Sigmoid colon (tissue), 7 donors: ENCODE data around the gene PODNL1. TPM values are rescaled to one million over a fixed set of nuclear protein-coding genes. Genes with fewer than 3 reads are reported as not detected.
A peak's percentile ranks its signal among the peaks of the same experiment; 100 is the strongest.

ENCODE experiments used
- DNase-seq: peaks from one replicate; pipeline ENCODE4 v3.0.0-alpha.2; 2019
- H3K27ac ChIP-seq, 4 donors: fragments of 200-600 bp; sonication (generic); one replicate each; pipeline ENCODE4 v1.5.1; 2016 to 2019; ENCODE audit warnings: mild to moderate bottlenecking in 1 of 4
- H3K27me3 ChIP-seq, 3 donors: fragments of 200-600 bp; sonication (generic); one replicate each; pipeline ENCODE4 v1.5.1; 2019; ENCODE audit warnings: mild to moderate bottlenecking in 1 of 3
- H3K36me3 ChIP-seq, 4 donors: fragments of 200-600 bp; sonication (generic); one replicate each; pipeline ENCODE4 v1.5.1; 2016 to 2019
- H3K4me1 ChIP-seq, 4 donors: fragments of 200-600 bp; sonication (generic); one replicate each; pipeline ENCODE4 v1.5.1; 2017 to 2019
- H3K4me3 ChIP-seq, 4 donors: fragments of 200-600 bp; sonication (generic); one replicate each; pipeline ENCODE4 v1.5.1; 2017 to 2019; ENCODE audit warnings: mild to moderate bottlenecking in 2 of 4, moderate library complexity in 1 of 4
- H3K9me3 ChIP-seq, 4 donors: fragments of 200-600 bp in 3 of 4; sonication (generic) in 3 of 4; one replicate each; pipeline versions ENCODE4 v1.5.1 to v1.6.1; 2013 to 2019
- EP300 ChIP-seq, 4 donors: sonication (generic); formaldehyde crosslinking; IDR thresholded peaks; one replicate each; pipeline ENCODE4 v1.6.1; 2017; ENCODE audit warnings: antibody characterized with exemption in 4 of 4
- POLR2A ChIP-seq, 2 donors: fragments of 450-650 bp; IDR thresholded peaks; one replicate each; pipeline ENCODE4 v1.6.1; 2016; ENCODE audit warnings: antibody characterized with exemption in 2 of 2, mild to moderate bottlenecking in 2 of 2, moderate library complexity in 2 of 2
- POLR2AphosphoS5 ChIP-seq, 4 donors: sonication (generic); formaldehyde crosslinking; IDR thresholded peaks; one replicate each; pipeline ENCODE4 v1.6.1; 2017; ENCODE audit warnings: antibody characterized with exemption in 4 of 4
- WGBS, 2 donors: extraction: QIAGEN DNeasy Blood & Tissue Kit; methylation state at CpG; one replicate each; pipeline ENCODE4 v1.1.7; 2013; 5-methylcytosine and 5-hydroxymethylcytosine counted together
- intact Hi-C: fragments of 100-400 bp; cut with DNase I; formaldehyde crosslinking; loops from one replicate; pipeline ENCODE4 v1.15.1; 2023
- polyA plus RNA-seq, 3 donors: library from polyadenylated mRNA; stranded (reverse); fragments of 200-250 nt; gene quantifications; one replicate each; pipeline ENCODE4 v1.2.3, GENCODE V29; 2013
- total RNA-seq, 4 donors: library from RNA; depleted of rRNA; stranded (reverse); fragments of >200 nt; gene quantifications; one replicate each; pipeline ENCODE4 v1.1.0, GENCODE V29; 2016
- TF ChIP-seq, protein P1 (sequence below), 4 experiments: fragments of 450-650 bp in 3 of 4; fragments of 200-600 bp in 1 of 4; IDR thresholded peaks; one replicate each; pipeline ENCODE4 v1.5.1; 2016 to 2019; ENCODE audit warnings: antibody characterized with exemption in 4 of 4, mild to moderate bottlenecking in 3 of 4, moderate library complexity in 2 of 4
- donor health status: healthy with polysubstance abuse.
- donor health status: Bipolar disorder and iron deficiency.
- donor health status: healthy.

Gene PODNL1
- total and polyA plus RNA-seq, 7 donors: 2.5 to 5.4 (median 2.9) TPM; not detected in 4

DNA sequence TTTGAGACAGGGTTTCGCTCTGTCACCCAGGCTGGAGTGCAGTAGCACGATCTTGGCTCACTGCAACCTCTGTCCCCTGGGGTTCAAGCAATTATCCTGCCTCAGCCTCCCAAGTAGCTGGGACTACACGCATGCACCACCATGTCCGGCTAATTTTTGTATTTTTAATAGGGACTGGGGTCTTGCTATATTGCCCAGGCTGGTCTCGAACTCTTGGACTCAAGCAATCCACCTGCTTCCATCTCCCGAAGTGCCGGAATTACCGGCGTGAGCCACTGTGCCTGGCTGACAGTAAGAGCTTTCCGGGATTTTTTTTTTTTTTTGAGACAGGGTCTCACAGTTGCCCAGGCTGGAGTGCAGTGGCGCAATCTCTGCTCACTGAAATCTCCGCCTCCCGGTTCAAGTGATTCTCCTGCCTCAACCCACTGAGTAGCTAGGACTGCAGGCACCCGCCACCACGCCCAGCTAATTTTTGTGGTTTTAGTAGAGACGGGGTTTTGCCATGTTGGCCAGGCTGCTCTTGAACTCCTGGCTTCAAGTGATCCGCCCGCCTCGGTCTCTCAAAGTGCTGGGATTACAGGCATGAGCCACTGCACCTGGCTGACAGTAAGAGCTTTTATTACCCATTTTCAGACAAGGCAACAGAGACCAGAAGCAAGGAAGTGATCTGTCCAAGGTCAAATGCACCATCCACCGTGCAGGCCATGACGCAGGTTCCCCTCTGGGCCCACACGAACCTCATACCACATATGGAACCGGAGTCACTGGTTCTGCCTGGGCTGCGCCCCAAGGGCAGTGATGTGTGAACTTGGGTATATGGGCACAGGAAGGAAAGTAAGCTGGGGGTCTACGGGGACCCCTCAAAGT, 46.9 kb upstream of the PODNL1 start:
- H3K27ac ChIP-seq: peak overlapping the region in 1 of 4 donors; percentile 8
- H3K4me3 ChIP-seq: no peak overlapping the region
- intact Hi-C loops: no loop called here
- DNase-seq: no peak
- WGBS, 2 donors: 78 to 87% methylated on average over 25 of the region's 25 CpGs
- peaks cover 0 to 18% (median 0%) of the 10 kb centered on the region in 4 donors for H3K36me3 ChIP-seq
- H3K27me3 ChIP-seq: no peaks in the 10 kb centered on the region
- H3K4me1 ChIP-seq: peaks cover 0 to 20% (median 15%) of the 10 kb centered on the region in 4 donors
- TF ChIP-seq, protein P1, sequence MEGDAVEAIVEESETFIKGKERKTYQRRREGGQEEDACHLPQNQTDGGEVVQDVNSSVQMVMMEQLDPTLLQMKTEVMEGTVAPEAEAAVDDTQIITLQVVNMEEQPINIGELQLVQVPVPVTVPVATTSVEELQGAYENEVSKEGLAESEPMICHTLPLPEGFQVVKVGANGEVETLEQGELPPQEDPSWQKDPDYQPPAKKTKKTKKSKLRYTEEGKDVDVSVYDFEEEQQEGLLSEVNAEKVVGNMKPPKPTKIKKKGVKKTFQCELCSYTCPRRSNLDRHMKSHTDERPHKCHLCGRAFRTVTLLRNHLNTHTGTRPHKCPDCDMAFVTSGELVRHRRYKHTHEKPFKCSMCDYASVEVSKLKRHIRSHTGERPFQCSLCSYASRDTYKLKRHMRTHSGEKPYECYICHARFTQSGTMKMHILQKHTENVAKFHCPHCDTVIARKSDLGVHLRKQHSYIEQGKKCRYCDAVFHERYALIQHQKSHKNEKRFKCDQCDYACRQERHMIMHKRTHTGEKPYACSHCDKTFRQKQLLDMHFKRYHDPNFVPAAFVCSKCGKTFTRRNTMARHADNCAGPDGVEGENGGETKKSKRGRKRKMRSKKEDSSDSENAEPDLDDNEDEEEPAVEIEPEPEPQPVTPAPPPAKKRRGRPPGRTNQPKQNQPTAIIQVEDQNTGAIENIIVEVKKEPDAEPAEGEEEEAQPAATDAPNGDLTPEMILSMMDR (IDR thresholded peaks at IDR 0.05): no peak
- TF ChIP-seq EP300 (IDR thresholded peaks at IDR 0.05) (no peak), POLR2AphosphoS5 (IDR thresholded peaks at IDR 0.05) (no peak), POLR2A (IDR thresholded peaks at IDR 0.05) (no peak)
- no peaks in the 10 kb centered on the region for H3K9me3 ChIP-seq

DNA sequence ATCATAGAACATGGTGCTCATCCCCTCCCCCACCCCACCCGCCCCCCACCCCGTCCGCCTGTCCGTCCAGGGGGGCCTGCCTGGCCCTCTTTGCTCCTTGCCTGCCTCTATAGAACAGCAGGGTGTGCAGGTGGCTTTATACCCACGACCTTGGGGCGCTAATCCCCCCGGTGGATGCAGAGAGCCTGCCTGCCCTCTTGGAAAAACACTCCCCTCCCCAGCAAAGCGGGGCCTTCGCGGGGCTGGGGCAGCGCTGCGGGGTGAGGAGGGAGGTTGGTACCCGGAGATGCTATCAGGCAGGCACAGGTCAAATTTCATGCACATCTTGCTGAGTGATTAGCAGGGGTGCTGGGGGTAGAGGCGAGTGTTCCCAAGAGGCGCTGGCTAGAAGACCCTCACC, 46.0 kb upstream of the PODNL1 start:
- no peak overlapping the region for H3K27ac ChIP-seq
- intact Hi-C loops: no loop called here
- no peak for DNase-seq
- no peaks in the 10 kb centered on the region for H3K9me3 ChIP-seq
- no peak overlapping the region for H3K4me3 ChIP-seq
- TF ChIP-seq EP300 (IDR thresholded peaks at IDR 0.05): no peak
- TF ChIP-seq POLR2AphosphoS5 (IDR thresholded peaks at IDR 0.05): no peak
- TF ChIP-seq POLR2A (IDR thresholded peaks at IDR 0.05): no peak
- TF ChIP-seq, protein P1 (IDR thresholded peaks at IDR 0.05): no peak
- no peaks in the 10 kb centered on the region for H3K27me3 ChIP-seq
- 82 to 89% methylated on average over 15 of the region's 15 CpGs for WGBS, 2 donors
- peaks cover 0 to 26% (median 21%) of the 10 kb centered on the region in 4 donors for H3K4me1 ChIP-seq
- H3K36me3 ChIP-seq: peaks cover 0 to 18% (median 0%) of the 10 kb centered on the region in 4 donors

DNA sequence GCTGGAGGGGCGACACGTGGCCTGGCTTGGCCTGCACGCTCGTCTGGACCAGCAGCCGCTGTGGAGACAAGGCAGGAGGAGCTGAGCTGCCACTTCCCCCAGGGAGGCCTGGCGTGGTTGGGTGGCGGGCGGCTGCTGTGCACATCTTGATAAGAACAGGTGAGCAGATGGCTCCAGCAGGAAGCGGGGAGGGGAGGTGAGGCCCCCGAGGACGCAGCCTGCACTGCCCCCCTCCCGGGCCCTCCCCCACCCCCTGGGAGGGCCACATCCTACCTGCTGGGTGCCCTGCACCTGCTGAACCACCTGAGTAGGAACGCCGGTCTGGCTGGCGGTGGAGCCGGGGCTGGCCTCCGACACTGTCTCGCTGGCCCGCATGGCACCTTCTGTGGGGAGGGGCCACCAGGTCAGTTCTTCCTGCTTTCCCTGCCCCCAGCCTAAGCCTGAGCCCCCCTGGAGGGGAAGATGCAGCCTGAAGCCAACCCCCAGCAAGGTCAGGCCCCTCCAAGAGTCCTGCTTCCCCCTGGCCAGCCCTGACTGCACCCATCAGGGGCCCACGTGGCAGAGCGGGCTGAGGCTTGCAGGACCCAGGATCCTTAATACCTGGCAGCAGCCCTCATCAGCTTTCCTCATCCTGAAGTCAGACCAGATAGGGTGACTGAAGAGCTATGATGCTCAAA, 45.1 kb upstream of the PODNL1 start:
- peaks cover 0 to 15% (median 0%) of the 10 kb centered on the region in 4 donors for H3K36me3 ChIP-seq

DNA sequence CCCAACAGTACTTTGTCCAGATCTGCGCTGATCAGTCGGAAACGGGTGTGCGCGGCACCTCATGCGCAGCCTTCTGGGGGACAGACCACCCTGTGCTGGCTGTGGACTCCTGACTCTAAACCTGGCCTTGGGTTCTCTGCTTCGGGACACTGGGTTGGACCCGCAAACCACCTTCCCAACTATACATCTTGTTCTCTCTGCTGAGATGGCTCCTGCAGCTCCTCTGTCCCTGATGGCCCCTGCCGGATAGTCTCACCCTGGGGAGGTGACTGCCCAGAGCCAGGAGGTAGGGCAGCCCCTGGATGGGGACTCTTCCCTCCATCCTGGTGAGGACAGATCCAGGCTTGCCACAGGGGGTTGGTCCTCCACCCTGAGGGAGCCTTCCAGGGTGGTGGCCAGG, 44.6 kb upstream of the PODNL1 start:
- DNase-seq: no peak
- H3K27ac ChIP-seq: no peak overlapping the region
- WGBS, 2 donors: 97% methylated on average over 9 of the region's 9 CpGs
- no peaks in the 10 kb centered on the region for H3K27me3 ChIP-seq
- no peaks in the 10 kb centered on the region for H3K9me3 ChIP-seq
- H3K36me3 ChIP-seq: peaks cover 0 to 14% (median 0%) of the 10 kb centered on the region in 4 donors
- TF ChIP-seq EP300 (IDR thresholded peaks at IDR 0.05) (no peak), POLR2A (IDR thresholded peaks at IDR 0.05) (no peak), POLR2AphosphoS5 (IDR thresholded peaks at IDR 0.05) (no peak)
- TF ChIP-seq, protein P1 (IDR thresholded peaks at IDR 0.05): no peak
- no peak overlapping the region for H3K4me3 ChIP-seq
- intact Hi-C loops: no loop called here
- peaks cover 0 to 39% (median 33%) of the 10 kb centered on the region in 4 donors for H3K4me1 ChIP-seq

More for the DNA sequence above, 45.1 kb upstream of the PODNL1 start:
- intact Hi-C loops: no loop called here
- WGBS, 2 donors: 71 to 83% methylated on average over 21 of the region's 21 CpGs
- no peak for DNase-seq
- Histone ChIP-seq H3K9me3 (no peaks in the 10 kb centered on the region), H3K27ac (no peak overlapping the region), H3K27me3 (no peaks in the 10 kb centered on the region), H3K4me1 (peaks cover 0 to 33% (median 29%) of the 10 kb centered on the region in 4 donors), H3K4me3 (no peak overlapping the region)
- TF ChIP-seq EP300 (IDR thresholded peaks at IDR 0.05): no peak
- TF ChIP-seq POLR2AphosphoS5 (IDR thresholded peaks at IDR 0.05): no peak

DNA sequence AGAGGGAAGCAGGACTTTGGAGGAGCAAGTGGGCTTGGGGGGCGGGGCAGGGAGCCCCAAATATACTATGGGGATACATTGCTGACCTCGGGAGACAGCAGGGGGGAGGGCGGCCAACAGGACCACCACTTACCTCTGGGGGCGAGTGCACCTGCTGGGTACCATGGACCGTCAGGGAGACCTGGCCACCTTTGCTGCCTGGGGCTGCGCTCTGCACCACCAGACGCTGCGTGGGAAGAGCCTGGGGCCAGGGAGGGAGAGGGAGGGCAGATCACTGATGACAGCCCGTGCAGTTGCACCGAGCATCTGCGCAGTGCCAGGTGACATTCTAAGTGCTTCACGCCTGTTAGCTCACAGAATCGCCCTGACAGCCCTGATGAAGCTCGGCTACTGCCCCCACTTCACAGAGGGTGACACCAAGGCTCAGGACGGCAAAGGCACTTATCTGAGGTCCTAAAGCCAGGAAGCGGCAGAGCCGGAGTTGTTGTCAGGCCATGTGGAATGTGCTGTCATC, 43.8 kb upstream of the PODNL1 start:
- 95 to 96% methylated on average over 17 of the region's 17 CpGs for WGBS, 2 donors
- TF ChIP-seq EP300 (IDR thresholded peaks at IDR 0.05) (no peak), POLR2A (IDR thresholded peaks at IDR 0.05) (no peak), POLR2AphosphoS5 (IDR thresholded peaks at IDR 0.05) (no peak)
- TF ChIP-seq, protein P1 (IDR thresholded peaks at IDR 0.05): no peak
- intact Hi-C loops: no loop called here
- no peak for DNase-seq
- H3K27me3 ChIP-seq: no peaks in the 10 kb centered on the region
- peaks cover 0 to 14% (median 0%) of the 10 kb centered on the region in 4 donors for H3K36me3 ChIP-seq
- no peak overlapping the region for H3K27ac ChIP-seq
- H3K4me3 ChIP-seq: no peak overlapping the region
- H3K4me1 ChIP-seq: peaks cover 0 to 32% (median 29%) of the 10 kb centered on the region in 4 donors
- H3K9me3 ChIP-seq: no peaks in the 10 kb centered on the region
